ENCODE measurements around the gene FBXO11.
"Not testable (repeated sequence)": the region's sequence is repeated elsewhere in the genome, so short reads cannot be mapped to it uniquely, and the experiment has no call there.

The FBXO11 gene

GRCh38 chr2:47937677-47938076 lies 31.4 kb upstream of the FBXO11 start:
- ChIA-PET POLR2A (no interaction called here), CTCF (no interaction called here)
- no peak for DNase-seq (ENCODE audit: low read depth, low spot score)
- H3K4me3 ChIP-seq (ENCODE audit: low read depth, low read length): no peak overlapping the region
- no peak for TF ChIP-seq CTCF (IDR thresholded peaks at IDR 0.05; ENCODE audit: insufficient read depth, low read length, missing control alignments)

GRCh38 chr2:47935071-47935470 lies 28.8 kb upstream of the FBXO11 start:
- POLR2A ChIA-PET: no interaction called here
- TF ChIP-seq CTCF (IDR thresholded peaks at IDR 0.05; ENCODE audit: insufficient read depth, low read length, missing control alignments): no peak
- DNase-seq (ENCODE audit: low read depth, low spot score): no peak
- no peak overlapping the region for H3K4me3 ChIP-seq (ENCODE audit: low read depth, low read length)
- CTCF ChIA-PET: no interaction called here

- no peak overlapping the region for H3K4me3 ChIP-seq (ENCODE audit: low read depth, low read length)
- no peak for TF ChIP-seq CTCF (IDR thresholded peaks at IDR 0.05; ENCODE audit: insufficient read depth, low read length, missing control alignments)
- ChIA-PET POLR2A (no interaction called here), CTCF (no interaction called here)
- no peak for DNase-seq (ENCODE audit: low read depth, low spot score)
Measured at GRCh38 chr2:47918043-47918442, 11.7 kb upstream of the FBXO11 start.

- H3K4me3 ChIP-seq (ENCODE audit: low read depth, low read length): no peak overlapping the region
- CTCF ChIA-PET: interaction anchor here (1.0 to 1.7 kb wide), 2 partner anchors 11 to 189 kb away, joined by 4 read pairs; partner anchors contain the start of gene FBXO11
- POLR2A ChIA-PET: no interaction called here
- DNase-seq (ENCODE audit: low read depth, low spot score): no peak
- no peak for TF ChIP-seq CTCF (IDR thresholded peaks at IDR 0.05; ENCODE audit: insufficient read depth, low read length, missing control alignments)
Measured at GRCh38 chr2:47917276-47917961, 11.1 kb upstream of the FBXO11 start.

- TF ChIP-seq CTCF (IDR thresholded peaks at IDR 0.05; ENCODE audit: insufficient read depth, low read length, missing control alignments): no peak
- POLR2A ChIA-PET: no interaction called here
- CTCF ChIA-PET: interaction anchor here (1.7 kb wide), 1 partner anchor 190 kb away, joined by 4 read pairs; no protein-coding TSS in a partner anchor
- no peak for DNase-seq (ENCODE audit: low read depth, low spot score)
- H3K4me3 ChIP-seq (ENCODE audit: low read depth, low read length): no peak overlapping the region
Measured at GRCh38 chr2:47916412-47916811, 10.1 kb upstream of the FBXO11 start.

- DNase-seq (ENCODE audit: low read depth, low spot score); POLR2A ChIA-PET; H3K4me3 ChIP-seq (ENCODE audit: low read depth, low read length): not testable (repeated sequence)
- CTCF ChIA-PET: interaction anchor here (0.9 kb wide), 1 partner anchor 9 kb away, joined by 3 read pairs; no protein-coding TSS in a partner anchor
Measured at GRCh38 chr2:47910662-47911061, 4.4 kb upstream of the FBXO11 start.

- DNase-seq (ENCODE audit: low read depth, low spot score): no peak
- TF ChIP-seq CTCF (IDR thresholded peaks at IDR 0.05; ENCODE audit: insufficient read depth, low read length, missing control alignments): no peak
- CTCF ChIA-PET: interaction anchor here (2.3 kb wide), 1 partner anchor 12 kb away, joined by 7 read pairs; no protein-coding TSS in a partner anchor
- no peak overlapping the region for H3K4me3 ChIP-seq (ENCODE audit: low read depth, low read length)
- POLR2A ChIA-PET: no interaction called here
Measured at GRCh38 chr2:47908682-47909081, 2.4 kb upstream of the FBXO11 start.

All from AG04449 (cell line).